ENCODE data around the gene STH.
"Not testable (repeated sequence)": the region's sequence is repeated elsewhere in the genome, so short reads cannot be mapped to it uniquely, and the experiment has no call there.

The STH gene, protein sequence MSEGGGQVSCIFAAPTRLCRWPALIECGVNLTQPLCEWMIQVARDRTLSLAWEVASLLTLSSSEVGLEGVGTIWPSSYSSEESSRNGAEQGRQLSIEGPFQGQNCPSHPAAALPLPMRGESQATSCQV

DNA sequence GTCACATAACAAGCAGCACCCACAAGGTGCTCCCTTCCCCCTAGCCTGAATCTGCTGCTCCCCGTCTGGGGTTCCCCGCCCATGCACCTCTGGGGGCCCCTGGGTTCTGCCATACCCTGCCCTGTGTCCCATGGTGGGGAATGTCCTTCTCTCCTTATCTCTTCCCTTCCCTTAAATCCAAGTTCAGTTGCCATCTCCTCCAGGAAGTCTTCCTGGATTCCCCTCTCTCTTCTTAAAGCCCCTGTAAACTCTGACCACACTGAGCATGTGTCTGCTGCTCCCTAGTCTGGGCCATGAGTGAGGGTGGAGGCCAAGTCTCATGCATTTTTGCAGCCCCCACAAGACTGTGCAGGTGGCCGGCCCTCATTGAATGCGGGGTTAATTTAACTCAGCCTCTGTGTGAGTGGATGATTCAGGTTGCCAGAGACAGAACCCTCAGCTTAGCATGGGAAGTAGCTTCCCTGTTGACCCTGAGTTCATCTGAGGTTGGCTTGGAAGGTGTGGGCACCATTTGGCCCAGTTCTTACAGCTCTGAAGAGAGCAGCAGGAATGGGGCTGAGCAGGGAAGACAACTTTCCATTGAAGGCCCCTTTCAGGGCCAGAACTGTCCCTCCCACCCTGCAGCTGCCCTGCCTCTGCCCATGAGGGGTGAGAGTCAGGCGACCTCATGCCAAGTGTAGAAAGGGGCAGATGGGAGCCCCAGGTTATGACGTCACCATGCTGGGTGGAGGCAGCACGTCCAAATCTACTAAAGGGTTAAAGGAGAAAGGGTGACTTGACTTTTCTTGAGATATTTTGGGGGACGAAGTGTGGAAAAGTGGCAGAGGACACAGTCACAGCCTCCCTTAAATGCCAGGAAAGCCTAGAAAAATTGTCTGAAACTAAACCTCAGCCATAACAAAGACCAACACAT, at the start of gene STH:
STH (plus strand) TSS at position 264 of the 913 bp plus-strand sequence; CDS start at position 294, 30 bp downstream.
- DNase-seq (ENCODE audit: low read depth in 1 of 2, low spot score in 1 of 2): no peak
- TF ChIP-seq JUND (IDR thresholded peaks at IDR 0.05; ENCODE audit: low read depth): no peak
- in situ Hi-C loops (cut with HindIII; ENCODE audit: low pct_unique_long_range_greater_than_20kb, low sequenced_read_pairs): no loop called here

DNA sequence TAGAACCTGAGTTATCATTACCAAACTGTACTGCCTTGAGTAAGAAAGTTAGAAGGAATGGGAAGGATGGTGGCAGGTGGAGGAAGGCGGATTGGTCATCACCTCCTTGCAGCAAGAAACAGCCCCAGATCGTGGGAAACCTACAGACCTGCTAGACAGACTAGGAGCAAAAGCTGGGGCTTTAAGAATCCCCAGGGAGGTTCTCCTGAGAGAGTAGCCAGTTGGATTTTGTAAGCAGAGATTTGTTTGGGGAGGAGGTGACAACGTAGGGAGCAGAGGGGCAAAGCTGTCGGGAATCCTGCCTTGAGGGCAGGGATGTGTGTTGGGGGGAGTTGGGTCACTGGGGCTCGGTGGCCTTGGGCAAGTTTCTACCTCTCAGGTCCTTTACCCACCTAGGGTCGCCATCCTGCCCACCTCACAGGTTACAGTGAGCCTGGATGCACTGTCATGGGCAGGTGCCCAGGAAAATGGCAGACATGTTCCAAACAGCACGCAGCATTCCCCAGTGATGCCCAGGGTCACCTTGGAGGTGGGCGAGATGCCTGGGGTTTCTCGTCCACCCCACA, 49.2 kb upstream of the STH start:
- DNase-seq (ENCODE audit: low read depth in 1 of 2, low spot score in 1 of 2): no peak
- in situ Hi-C loops (cut with HindIII; ENCODE audit: low pct_unique_long_range_greater_than_20kb, low sequenced_read_pairs): no loop called here
- no peak for TF ChIP-seq JUND (IDR thresholded peaks at IDR 0.05; ENCODE audit: low read depth)

DNA sequence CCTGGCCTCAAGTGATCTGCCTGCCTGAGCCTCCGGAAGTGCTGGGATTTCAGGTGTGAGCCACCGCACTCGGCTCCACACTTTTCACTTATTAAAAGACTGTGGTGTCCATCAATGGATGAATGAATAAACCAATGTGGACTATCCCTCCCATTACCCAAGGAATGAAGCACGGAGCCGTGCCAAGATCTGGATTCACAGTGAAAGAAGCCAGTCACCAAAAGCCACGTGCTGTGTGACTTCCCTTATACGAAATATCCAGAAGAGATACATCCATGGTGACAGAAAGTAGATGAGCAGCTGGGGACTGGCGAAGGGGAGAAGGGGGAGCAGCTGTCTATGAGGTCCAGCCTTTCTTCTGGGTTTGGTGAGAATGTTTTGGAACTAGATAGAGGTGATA, 48.2 kb upstream of the STH start:
- TF ChIP-seq JUND (IDR thresholded peaks at IDR 0.05; ENCODE audit: low read depth): no peak
- in situ Hi-C loops (cut with HindIII; ENCODE audit: low pct_unique_long_range_greater_than_20kb, low sequenced_read_pairs): no loop called here
- no peak for DNase-seq (ENCODE audit: low read depth in 1 of 2, low spot score in 1 of 2)

DNA sequence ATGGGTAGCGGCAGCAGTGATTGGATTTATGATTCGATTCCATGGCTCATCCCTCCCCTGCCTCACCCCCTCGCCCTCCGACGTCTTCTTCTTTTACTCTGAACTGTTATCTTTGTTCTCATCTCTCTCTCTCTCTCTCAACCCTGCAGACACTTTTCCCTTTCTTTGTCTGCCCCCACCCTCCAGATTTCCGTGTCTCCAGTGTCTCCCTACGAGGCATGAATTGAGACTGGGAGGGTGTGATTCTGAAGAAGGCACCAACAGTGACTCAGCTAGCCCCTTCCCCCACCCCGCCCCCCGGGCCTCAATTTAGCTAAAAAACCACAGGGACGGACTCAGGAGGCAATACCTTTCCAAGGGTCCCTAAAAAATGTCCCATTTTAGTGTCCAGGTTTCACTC, 47.6 kb upstream of the STH start:
- in situ Hi-C loops (cut with HindIII; ENCODE audit: low pct_unique_long_range_greater_than_20kb, low sequenced_read_pairs): no loop called here
- DNase-seq (ENCODE audit: low read depth in 1 of 2, low spot score in 1 of 2): no peak
- no peak for TF ChIP-seq JUND (IDR thresholded peaks at IDR 0.05; ENCODE audit: low read depth)

DNA sequence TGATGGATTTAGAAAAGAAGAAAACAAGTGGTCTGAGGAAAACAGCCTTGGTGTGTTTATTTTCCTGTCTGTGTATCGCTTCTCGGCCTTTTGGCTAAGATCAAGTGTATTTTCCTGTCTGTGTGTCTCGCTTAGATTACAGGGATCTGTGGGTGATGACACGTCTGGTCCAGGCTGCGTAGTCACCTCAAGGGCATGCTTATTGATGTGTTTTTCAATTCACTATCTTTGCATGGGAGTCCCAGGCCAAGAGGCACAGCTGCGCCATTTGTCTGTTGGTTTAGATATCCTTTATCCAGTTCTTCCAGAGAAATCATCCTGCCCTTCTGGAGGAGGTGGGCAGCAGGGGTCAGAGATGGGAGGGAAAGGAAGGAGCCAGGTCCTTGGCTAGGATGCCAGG, 47.1 kb upstream of the STH start:
- DNase-seq (ENCODE audit: low read depth in 1 of 2, low spot score in 1 of 2): no peak
- in situ Hi-C loops (cut with HindIII; ENCODE audit: low pct_unique_long_range_greater_than_20kb, low sequenced_read_pairs): no loop called here
- TF ChIP-seq JUND (IDR thresholded peaks at IDR 0.05; ENCODE audit: low read depth): no peak

DNA sequence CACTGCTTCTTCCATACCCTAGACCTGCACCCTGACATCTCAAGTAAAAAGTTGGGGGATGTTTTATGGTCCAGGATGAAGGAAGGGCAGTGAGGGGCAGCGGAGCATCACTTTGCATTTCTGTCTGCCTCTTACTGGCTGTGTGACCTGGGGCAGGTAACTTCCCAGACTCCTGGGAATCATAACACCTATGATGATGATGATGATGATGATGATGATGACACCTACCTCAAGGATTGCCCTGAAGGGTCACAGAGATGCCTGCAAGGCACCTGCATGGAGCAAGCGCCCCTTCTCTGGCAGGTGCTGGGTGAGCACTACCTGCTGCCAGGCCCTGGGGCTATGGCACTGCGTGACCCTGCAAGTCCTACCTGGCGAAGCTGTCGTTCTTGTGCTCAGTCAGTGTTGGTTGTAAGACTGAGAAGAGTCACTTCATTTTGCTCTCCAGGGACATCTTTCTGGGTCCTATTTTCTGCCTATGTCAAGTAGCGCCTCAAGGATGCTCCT, 46.2 kb upstream of the STH start:
- no peak for TF ChIP-seq JUND (IDR thresholded peaks at IDR 0.05; ENCODE audit: low read depth)
- no peak for DNase-seq (ENCODE audit: low read depth in 1 of 2, low spot score in 1 of 2)
- in situ Hi-C loops (cut with HindIII; ENCODE audit: low pct_unique_long_range_greater_than_20kb, low sequenced_read_pairs): no loop called here

DNA sequence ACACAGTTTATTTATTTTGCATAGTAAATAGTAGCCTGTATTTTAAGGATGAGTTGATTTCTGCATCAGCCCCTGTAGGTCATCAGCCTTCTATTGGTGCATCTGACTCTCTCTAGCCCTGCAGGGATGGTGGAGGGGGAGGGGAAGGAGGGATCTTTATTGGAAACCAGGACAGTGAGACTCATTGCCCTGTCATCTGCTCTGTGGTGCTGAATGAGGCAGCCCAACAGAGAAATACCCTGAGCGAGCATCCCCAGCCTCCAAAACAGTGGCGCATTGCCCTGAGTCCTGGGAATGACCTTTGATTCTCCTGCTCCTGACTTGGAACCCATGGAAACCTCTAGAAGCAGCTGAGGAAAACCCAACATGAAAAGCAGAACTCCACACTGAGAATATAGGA, 45.5 kb upstream of the STH start:
- DNase-seq (ENCODE audit: low read depth in 1 of 2, low spot score in 1 of 2): no peak
- no peak for TF ChIP-seq JUND (IDR thresholded peaks at IDR 0.05; ENCODE audit: low read depth)
- in situ Hi-C loops (cut with HindIII; ENCODE audit: low pct_unique_long_range_greater_than_20kb, low sequenced_read_pairs): no loop called here

DNA sequence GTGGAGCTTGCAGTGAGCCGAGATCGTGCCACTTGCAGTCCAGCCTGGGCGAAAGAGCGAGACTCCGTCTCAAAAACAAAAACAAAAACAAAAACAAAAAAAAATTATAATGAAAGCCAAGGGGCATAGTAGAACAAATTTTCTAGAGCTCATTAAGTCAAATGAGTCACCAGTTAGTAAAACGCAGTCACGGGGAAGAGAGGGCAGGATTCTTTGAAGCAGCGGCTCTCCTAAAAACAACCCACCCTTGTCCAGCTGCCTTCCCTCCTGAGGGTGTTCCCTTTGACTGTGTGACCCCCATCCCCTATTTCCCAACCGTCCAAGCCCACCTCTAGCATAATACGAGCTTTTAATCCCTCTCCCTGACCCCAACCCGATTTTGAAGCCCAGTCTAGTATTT, 44.1 kb upstream of the STH start:
- DNase-seq (ENCODE audit: low read depth in 1 of 2, low spot score in 1 of 2): no peak
- TF ChIP-seq JUND (IDR thresholded peaks at IDR 0.05; ENCODE audit: low read depth): no peak
- in situ Hi-C loops (cut with HindIII; ENCODE audit: low pct_unique_long_range_greater_than_20kb, low sequenced_read_pairs): no loop called here

DNA sequence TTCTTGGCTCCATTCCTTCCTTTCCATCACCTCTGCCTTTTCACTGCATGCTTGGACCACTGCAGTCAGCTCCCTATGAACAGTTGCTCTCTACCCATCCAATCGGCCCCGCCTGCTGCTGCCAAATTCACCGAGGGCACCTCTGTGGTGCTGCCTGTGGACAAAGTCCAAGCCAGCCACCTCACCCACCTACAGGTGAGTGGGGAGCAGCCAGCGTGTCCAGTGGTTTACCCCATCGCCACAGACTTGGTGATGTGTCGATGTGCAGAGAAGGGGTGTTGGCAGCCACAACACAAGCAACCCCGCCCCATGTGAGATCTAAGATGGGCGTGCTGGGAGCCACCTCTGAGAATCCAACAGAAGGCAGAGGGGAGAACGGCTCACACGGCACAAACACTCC, 43.7 kb upstream of the STH start:
- no peak for TF ChIP-seq JUND (IDR thresholded peaks at IDR 0.05; ENCODE audit: low read depth)
- in situ Hi-C loops (cut with HindIII; ENCODE audit: low pct_unique_long_range_greater_than_20kb, low sequenced_read_pairs): no loop called here
- DNase-seq (ENCODE audit: low read depth in 1 of 2, low spot score in 1 of 2): no peak

DNA sequence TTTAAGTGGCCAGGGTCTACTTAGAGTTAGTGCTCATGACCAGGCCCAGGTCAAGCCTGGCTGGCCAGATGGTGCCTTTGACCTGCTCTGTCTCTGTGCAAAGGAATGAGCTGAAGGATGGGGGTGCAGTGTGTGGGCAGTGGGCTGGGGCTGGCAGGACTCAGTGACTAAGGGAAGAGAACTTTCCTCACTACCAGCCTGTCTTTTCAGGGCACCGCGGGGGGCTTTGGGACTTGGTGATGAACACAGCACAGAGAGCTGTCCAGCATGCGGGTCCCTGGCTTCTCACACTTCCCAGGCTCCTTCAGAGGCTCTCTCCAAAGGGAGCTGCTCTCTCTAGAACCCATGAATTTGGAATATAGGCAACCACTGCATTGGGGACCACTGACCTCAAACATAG, 43.0 kb upstream of the STH start:
- DNase-seq (ENCODE audit: low read depth in 1 of 2, low spot score in 1 of 2): no peak
- in situ Hi-C loops (cut with HindIII; ENCODE audit: low pct_unique_long_range_greater_than_20kb, low sequenced_read_pairs): no loop called here
- no peak for TF ChIP-seq JUND (IDR thresholded peaks at IDR 0.05; ENCODE audit: low read depth)

DNA sequence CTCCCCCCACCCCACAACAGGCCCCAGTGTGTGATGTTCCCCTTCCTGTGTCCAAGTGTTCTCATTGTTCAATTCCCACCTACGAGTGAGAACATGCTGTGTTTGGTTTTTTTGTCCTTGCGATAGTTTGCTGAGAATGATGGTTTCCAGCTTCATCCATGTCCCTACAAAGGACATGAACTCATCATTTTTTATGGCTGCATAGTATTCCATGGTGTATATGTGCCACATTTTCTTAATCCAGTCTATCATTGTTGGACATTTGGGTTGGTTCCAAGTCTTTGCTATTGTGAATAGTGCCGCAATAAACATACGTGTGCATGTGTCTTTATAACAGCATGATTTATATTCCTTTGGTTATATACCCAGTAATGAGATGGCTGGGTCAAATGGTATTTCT, 42.3 kb upstream of the STH start:
- in situ Hi-C loops (cut with HindIII; ENCODE audit: low pct_unique_long_range_greater_than_20kb, low sequenced_read_pairs); DNase-seq (ENCODE audit: low read depth in 1 of 2, low spot score in 1 of 2): not testable (repeated sequence)

DNA sequence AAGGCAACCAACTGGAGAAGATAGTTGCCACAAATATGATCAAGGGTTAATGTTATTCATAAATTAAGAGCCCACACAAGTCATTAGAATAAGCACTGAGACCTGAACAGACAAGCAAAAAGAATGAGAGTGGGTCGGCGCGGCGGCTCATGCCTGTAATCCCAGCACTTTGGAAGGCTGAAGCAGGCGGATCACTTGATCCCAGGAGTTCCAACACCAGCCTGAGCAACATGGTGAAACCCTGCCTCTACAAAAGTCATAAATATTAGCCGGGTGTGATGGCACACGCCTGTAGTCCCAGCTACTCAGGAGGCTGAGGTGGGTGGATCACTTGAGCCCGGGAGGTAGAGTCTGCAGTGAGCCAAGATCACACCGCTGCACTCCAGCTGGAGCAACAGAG, 40.7 kb upstream of the STH start:
- DNase-seq (ENCODE audit: low read depth in 1 of 2, low spot score in 1 of 2): no peak
- TF ChIP-seq JUND (IDR thresholded peaks at IDR 0.05; ENCODE audit: low read depth): no peak
- in situ Hi-C loops (cut with HindIII; ENCODE audit: low pct_unique_long_range_greater_than_20kb, low sequenced_read_pairs): no loop called here

DNA sequence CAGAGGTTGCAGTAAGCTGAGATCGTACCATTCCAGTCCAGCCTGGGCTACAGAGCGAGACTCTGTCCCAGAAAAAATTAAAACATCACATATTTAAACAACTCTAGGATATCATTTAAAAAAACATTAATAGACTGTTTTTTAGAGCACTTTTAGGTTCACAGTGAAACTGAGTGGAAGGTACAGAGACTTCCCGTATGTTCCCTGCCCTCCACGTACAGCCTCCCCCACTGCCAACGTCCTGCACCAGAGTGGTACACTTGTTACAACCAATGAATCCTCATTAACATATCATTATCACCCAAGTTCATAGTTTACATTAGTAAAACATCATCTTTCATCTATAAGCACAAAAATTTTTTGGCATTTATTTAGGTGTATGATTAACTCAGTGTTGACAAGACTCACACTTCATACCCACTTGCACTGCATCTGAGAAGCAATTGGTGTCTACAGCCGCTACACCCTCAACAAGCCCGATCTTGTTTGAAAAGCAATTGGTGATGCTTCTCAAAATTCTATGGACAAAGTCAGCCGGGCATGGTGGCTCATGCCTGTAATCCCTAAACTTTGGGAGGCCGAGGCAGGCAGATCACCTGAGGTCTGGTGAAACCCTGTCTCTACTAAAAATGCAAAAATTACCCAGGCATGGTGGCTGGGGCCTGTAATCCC, 39.9 kb upstream of the STH start:
- in situ Hi-C loops (cut with HindIII; ENCODE audit: low pct_unique_long_range_greater_than_20kb, low sequenced_read_pairs): no loop called here
- no peak for DNase-seq (ENCODE audit: low read depth in 1 of 2, low spot score in 1 of 2)
- TF ChIP-seq JUND (IDR thresholded peaks at IDR 0.05; ENCODE audit: low read depth): no peak

Data from T47D (cell line).